Prostate gland (tissue), 2 donors: Measurements from ENCODE around the gene CYB561D1.

ENCODE experiments used
- CTCF ChIP-seq, 4 experiments: fragments of 200-600 bp in 2 of 4; fragments of 450-650 bp in 2 of 4; sonication (generic) in 2 of 4; IDR thresholded peaks; 1 replicate in 3 of 4; 2 replicates in 1 of 4; pipeline ENCODE4 v1.5.1; 2016 to 2019; ENCODE audit warnings: antibody characterized with exemption in 4 of 4, mild to moderate bottlenecking in 2 of 4, moderate library complexity in 2 of 4
- POLR2AphosphoS5 ChIP-seq: sonication (generic); formaldehyde crosslinking; IDR thresholded peaks from one replicate; pipeline ENCODE4 v1.6.1; 2017; ENCODE audit warnings: antibody characterized with exemption

- TF ChIP-seq POLR2AphosphoS5 = peak; percentile 76
- peak; percentile 64 to 95 (median 90) for TF ChIP-seq CTCF (IDR thresholded peaks at IDR 0.05)
Measured at GRCh38 chr1:109493805-109494539, at the start of gene CYB561D1.
